Breast epithelium (tissue), 3 donors: ENCODE measurements around the gene SCAP.

Source experiments
- POLR2A ChIP-seq: fragments of 450-650 bp; IDR thresholded peaks from one replicate; pipeline ENCODE4 v1.6.1; 2016; ENCODE audit warnings: antibody characterized with exemption, mild to moderate bottlenecking, moderate library complexity
- POLR2AphosphoS5 ChIP-seq, 3 donors: sonication (generic); formaldehyde crosslinking; IDR thresholded peaks; one replicate each; pipeline ENCODE4 v1.6.1; 2017; ENCODE audit warnings: antibody characterized with exemption in 3 of 3
- TF ChIP-seq, protein P1 (sequence below), 3 donors: fragments of 450-650 bp; IDR thresholded peaks; one replicate each; pipeline ENCODE4 v1.5.1; 2016 to 2017; ENCODE audit warnings: antibody characterized with exemption in 3 of 3, mild to moderate bottlenecking in 3 of 3, moderate library complexity in 3 of 3

DNA sequence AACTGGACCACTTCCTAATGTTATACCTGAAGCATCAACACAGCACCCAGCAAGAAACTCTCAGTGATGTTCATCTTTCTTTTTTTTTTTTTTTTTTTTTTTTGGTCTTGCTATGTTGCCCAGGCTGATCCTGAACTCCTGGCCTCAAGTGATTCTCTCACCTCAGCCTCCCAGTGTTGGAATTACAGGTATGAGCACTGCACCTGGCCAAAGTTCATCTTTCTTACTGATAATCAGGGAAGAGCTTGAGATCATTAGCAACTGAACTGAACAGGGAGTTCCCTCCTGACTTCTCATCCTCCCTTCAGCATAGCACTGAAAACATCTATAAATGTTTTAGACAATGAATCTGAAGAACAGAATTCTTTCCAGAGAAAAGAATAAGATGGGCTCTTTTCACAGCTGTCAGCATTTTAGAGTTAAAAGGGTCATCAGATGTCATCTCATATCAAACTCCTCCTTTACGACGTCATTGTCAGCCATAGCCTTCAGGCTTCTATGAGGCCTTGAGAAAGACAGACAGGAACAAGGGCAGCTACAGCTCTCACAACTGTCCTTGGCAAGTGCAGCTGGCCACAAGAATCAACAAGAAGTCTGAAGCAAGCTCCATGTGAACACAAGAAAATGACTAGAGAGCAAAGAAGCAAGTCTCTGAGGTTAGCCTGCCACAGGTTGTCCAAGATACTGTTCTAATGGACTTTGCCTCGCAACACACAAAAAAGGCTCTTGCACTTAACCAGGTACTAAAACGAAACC lies 33.8 kb downstream of the SCAP start:
- TF ChIP-seq POLR2AphosphoS5 (IDR thresholded peaks at IDR 0.05) (peak in 1 of 3 donors; percentile 21), POLR2A (no peak)
- TF ChIP-seq, protein P1, sequence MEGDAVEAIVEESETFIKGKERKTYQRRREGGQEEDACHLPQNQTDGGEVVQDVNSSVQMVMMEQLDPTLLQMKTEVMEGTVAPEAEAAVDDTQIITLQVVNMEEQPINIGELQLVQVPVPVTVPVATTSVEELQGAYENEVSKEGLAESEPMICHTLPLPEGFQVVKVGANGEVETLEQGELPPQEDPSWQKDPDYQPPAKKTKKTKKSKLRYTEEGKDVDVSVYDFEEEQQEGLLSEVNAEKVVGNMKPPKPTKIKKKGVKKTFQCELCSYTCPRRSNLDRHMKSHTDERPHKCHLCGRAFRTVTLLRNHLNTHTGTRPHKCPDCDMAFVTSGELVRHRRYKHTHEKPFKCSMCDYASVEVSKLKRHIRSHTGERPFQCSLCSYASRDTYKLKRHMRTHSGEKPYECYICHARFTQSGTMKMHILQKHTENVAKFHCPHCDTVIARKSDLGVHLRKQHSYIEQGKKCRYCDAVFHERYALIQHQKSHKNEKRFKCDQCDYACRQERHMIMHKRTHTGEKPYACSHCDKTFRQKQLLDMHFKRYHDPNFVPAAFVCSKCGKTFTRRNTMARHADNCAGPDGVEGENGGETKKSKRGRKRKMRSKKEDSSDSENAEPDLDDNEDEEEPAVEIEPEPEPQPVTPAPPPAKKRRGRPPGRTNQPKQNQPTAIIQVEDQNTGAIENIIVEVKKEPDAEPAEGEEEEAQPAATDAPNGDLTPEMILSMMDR (IDR thresholded peaks at IDR 0.05) = no peak
